NCI-H1417 (cell line): Measurements from ENCODE around the gene PTGS2.
"Not testable (repeated sequence)": the region's sequence is repeated elsewhere in the genome, so short reads cannot be mapped to it uniquely, and the experiment has no call there.

Experiments
- DNase-seq, 3 experiments: peaks; one replicate each; lab custom pipeline; 2025; lab: John Stamatoyannopoulos, UW

The PTGS2 gene

GRCh38 chr1:186670297-186671135 lies 9.7 kb downstream of the PTGS2 start:
- DNase-seq: no peak

GRCh38 chr1:186669784-186670183 lies 10.4 kb downstream of the PTGS2 start:
- DNase-seq: not testable (repeated sequence)

- not testable (repeated sequence) for DNase-seq
Measured at GRCh38 chr1:186664217-186664616, 16.0 kb downstream of the PTGS2 start.

GRCh38 chr1:186662752-186663151 lies 17.5 kb downstream of the PTGS2 start:
- DNase-seq: no peak

- DNase-seq: no peak
Measured at GRCh38 chr1:186659890-186660341, 20.3 kb downstream of the PTGS2 start.

- no peak for DNase-seq
Measured at GRCh38 chr1:186658999-186659398, 21.2 kb downstream of the PTGS2 start.

- DNase-seq: no peak
Measured at GRCh38 chr1:186657481-186657880, 22.7 kb downstream of the PTGS2 start.

- DNase-seq: no peak
Measured at GRCh38 chr1:186655876-186656275, 24.3 kb downstream of the PTGS2 start.

- DNase-seq: no peak
Measured at GRCh38 chr1:186654741-186655140, 25.5 kb downstream of the PTGS2 start.

GRCh38 chr1:186653312-186653711 lies 26.9 kb downstream of the PTGS2 start:
- DNase-seq: no peak

GRCh38 chr1:186648613-186649012 lies 31.6 kb downstream of the PTGS2 start:
- no peak for DNase-seq

- not testable (repeated sequence) for DNase-seq
Measured at GRCh38 chr1:186647985-186648384, 32.2 kb downstream of the PTGS2 start.

- no peak for DNase-seq
Measured at GRCh38 chr1:186643614-186644013, 36.6 kb downstream of the PTGS2 start.

- peak in 1 of 3 experiments; percentile 1 for DNase-seq
Measured at GRCh38 chr1:186637567-186637966, 42.7 kb downstream of the PTGS2 start.

GRCh38 chr1:186636786-186637185 lies 43.4 kb downstream of the PTGS2 start:
- no peak for DNase-seq

GRCh38 chr1:186634511-186634910 lies 45.7 kb downstream of the PTGS2 start:
- peak in 1 of 3 experiments; percentile 51 for DNase-seq

GRCh38 chr1:186633116-186633515 lies 47.1 kb downstream of the PTGS2 start:
- DNase-seq: no peak

- DNase-seq: no peak
Measured at GRCh38 chr1:186629341-186629740, 50.9 kb downstream of the PTGS2 start.

GRCh38 chr1:186628910-186629309 lies 51.3 kb downstream of the PTGS2 start:
- no peak for DNase-seq

- DNase-seq: no peak
Measured at GRCh38 chr1:186627019-186627418, 53.2 kb downstream of the PTGS2 start.

GRCh38 chr1:186626356-186626932 lies 53.8 kb downstream of the PTGS2 start:
- no peak for DNase-seq

- DNase-seq: no peak
Measured at GRCh38 chr1:186623551-186623950, 56.7 kb downstream of the PTGS2 start.
